ENCODE results near the gene VGLL4.
"Not testable (repeated sequence)": the region's sequence is repeated elsewhere in the genome, so short reads cannot be mapped to it uniquely, and the experiment has no call there.

The VGLL4 gene

DNA sequence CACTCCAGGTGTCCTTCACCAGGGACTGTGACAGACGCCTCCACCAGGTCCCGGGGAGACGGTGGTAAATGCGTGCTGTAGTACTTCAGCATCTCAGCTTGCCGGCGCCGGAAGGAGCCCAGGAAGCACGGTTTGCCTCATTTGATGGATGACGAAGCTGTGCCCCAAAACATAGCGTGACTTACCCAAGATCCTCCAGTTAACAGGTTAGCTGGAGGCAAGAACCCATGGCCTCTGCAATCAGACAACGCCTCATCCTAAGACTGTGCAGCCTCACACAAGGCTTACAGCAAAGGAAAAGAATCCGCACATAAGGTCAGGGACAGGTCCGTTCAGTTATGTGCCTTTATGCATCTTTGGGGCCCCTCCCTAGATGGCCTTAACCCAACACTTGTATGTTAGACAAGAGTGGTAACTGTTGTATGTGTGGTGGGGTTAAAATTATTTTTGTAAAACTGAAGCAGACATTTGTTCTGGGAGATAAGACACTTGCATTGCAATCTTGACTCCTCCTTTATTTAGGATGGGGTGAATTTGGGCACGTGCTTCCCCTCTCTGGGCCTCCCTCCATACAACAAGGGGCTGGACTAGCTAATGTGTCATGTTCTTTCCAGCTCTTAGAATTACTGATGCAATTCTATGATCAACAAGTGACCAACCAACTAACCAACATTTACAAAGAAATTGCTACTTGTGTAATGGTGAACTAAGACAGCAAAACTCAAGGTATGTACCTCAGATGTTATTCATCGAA, 39.4 kb downstream of the VGLL4 start:
- no peak for DNase-seq

DNA sequence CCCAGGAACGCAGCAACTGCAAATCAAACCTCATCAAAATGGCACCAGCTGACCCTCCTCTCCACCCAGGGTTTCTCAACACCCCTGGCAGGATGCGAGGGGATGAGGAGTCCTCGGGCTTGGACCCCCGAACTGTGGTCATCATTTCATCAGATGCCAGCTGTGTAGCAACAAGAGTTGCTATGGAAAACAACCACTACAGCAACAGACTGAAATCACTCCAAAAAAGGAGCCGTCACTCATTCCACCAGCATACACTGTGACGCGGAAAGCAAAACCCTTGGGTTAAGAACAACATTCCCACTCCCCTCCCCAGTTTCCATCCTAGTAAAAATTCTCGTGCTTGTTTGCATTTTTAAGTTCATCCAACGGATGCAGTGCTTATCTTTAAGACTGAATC, 40.1 kb downstream of the VGLL4 start:
- DNase-seq, result no peak

DNA sequence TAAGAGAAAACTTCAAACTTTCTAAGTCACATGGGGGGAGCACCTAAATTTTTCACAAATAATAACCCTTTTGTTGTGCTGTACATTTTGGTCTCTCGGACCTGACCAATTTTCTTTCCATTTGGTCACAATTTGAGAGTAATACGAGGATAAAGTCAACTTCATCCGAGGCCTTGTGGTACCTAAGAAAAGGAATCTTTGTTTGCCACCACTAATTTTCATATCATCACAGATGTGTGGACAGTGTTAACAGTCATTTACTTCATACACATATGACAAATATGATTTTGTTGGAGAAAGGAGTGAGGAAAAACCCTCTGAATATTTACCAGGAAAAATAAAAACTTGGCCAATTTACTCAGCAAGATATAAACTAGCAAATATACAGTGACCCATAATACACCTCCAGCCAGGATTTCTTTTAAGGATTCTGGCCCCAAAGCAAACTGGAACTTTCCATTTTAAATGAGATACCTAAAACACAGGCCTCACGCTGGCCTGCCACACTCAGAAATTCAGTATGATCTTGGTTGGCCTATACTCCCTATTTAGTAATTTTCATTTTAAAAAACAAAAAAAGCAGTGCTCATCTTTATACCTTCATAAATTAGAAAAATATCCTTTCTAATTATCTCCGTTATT, 40.7 kb downstream of the VGLL4 start:
- no peak for DNase-seq

DNA sequence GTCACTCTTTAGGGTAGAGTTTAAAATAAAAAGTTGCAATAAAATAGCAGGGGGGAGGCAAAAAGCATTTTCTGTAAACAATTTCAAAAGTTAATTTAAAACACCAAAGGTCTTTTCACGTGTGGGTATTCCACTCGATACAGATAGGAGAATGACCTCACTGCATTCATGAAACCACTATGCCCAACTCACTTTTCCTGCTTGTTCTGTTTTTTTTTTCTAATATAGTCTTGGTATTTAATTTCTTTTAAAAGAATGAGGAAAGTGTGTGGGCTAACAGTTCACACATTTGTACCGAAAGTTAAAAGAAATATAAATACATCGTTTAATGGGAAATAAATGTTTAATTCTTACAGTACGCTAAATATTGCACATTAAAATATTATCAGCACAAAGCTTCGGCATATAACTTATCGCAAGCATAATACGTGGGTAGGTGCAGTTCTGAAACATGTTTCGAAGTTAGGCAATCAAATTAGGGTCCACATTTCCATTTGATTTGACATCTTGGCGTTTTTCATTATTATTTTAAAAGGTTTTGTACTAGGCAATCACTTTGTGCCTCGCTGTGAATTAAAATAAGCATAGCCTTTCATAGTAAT, 41.4 kb downstream of the VGLL4 start:
- DNase-seq, result no peak

DNA sequence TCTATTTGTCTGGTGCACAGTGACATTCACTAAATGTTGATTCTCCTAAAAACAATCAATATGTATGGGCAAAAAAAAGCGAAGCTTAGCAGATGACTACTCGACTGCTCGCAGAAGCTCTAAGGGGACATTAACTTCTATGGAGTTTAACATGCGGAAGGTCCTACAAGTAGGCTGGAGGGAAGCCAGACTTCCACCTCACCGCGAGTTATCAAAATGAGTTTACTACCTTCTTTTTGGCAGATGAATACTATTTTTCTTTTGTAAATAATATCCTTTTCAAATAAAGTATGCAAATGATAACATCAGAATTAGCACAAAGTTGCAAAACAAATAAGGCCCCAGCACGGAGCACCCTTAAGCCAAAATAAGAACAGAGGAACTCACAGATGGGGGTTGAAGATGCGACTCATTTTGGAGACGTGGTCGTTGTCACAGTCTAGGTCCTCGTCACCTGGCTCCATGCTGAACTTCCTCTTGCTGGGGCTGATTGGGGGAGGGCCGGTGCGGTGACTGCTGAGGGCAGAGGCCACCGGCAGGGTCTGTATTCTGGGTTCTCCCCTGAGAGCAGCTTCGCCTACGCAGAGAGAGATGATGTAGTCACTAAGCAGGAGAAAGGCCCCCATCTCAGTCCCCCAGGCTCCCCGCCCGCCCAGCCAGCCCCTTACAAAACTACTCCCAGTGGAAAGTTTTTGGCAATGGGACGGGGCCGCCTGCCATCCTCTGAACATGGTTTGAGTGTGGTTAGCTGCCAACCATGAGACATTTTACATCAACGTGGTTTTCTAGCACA, 42.1 kb downstream of the VGLL4 start:
- no peak for DNase-seq

DNA sequence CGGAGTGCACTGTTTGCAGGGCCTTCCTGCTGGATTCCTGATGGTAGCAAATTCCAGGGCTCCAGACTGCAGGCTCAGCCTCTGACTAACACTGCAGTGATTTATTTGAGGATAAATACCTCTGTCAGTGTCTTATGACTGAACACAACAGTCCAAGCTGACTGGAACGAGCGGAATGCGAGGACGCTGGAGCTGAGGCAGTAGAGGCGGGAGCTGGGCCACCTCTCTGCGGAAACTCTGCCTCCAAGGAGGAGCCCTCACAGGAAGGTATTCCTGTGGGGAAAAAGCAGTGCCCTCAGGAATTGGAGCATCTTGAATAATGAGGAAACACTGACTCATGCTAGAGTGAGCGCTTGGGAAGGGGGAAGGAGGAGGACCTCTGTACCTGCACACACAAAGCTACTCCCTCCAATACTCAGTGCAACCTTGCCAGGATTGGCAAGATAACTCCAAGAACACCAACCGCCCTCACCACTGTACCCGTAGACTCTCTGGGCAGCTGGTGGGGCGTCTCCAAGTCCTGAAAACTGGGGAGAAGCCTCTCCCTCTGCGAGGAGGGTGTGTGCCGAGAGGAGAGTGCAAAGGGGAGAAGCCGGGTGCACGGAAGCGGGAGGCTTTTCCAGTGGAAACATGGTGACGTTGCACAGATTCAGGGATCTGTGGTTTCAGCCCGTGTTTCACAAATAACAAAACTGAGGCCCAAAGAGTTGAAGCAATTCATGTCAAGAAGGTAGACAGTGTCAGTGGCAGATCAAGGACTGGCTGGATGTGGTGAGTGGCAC, 43.0 kb downstream of the VGLL4 start:
- no peak for DNase-seq

DNA sequence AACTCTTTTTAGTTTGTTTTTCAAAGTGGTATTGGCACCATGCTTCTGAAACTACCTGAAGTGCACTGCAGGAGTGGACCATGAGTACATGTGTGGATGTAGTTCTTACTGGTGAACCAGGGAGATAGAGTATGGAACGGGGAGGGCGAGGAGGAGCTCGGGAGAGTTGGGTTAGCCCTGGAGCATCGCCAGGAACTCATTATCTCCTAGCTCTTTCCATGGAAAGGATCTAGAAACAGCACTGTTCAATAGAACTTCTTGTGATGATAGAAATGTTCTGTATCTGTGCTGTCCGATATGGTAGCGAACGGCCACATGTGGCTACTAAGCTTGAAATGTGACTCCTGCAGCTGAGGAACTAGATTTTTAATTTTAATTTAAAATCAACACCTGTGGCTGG, 47.3 kb downstream of the VGLL4 start:
- DNase-seq, result no peak

DNA sequence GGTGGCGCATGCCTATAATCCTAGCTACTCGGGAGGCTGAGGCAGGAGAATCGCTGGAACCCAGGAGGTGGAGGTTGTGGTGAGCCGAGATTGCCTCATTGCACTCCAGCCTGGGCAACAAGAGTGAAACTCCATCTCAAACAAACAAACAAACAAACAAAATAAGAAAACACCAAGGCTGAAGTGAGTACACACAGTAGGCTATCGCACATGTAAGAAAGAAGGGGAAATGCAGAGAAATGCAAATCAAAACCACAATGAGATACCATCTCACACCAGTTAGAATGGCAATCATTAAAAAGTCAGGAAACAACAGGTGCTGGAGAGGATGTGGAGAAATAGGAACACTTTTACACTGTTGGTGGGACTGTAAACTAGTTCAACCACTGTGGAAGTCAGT, 48.7 kb downstream of the VGLL4 start:
- not testable (repeated sequence) for DNase-seq

DNA sequence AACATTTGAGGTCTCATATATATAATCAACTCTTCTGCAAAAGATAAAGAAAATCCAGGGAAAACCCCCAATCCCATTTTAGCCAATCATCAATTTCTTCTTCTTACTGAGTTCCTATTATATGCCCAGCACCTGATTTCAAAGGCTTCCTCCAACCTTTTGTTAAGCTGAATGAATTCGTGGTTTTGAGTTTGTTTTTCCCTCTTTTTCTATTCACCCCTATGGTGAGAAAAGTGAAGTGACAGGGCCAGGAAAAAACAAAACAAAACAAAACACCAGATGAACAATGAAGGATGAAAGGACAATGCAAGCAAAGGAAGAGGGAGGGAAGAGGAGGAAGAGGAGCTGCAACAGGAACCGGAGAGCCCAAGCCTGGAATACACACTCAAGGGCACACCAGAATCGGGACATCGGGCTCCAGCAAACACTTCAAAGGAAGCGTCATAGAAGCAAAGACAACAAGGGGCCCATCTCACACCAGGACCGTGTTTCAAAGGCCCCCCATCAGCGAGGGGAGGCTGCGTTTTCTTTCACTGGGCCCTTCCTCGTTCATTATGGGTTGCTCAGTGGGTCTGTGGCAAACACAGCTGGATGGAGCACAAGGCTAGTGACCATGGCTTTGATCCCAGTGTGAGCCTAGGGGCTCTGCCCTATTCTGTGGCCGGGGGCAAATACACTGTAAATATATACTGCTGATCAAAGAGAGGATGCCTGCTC, 50.2 kb downstream of the VGLL4 start:
- DNase-seq, result no peak

DNA sequence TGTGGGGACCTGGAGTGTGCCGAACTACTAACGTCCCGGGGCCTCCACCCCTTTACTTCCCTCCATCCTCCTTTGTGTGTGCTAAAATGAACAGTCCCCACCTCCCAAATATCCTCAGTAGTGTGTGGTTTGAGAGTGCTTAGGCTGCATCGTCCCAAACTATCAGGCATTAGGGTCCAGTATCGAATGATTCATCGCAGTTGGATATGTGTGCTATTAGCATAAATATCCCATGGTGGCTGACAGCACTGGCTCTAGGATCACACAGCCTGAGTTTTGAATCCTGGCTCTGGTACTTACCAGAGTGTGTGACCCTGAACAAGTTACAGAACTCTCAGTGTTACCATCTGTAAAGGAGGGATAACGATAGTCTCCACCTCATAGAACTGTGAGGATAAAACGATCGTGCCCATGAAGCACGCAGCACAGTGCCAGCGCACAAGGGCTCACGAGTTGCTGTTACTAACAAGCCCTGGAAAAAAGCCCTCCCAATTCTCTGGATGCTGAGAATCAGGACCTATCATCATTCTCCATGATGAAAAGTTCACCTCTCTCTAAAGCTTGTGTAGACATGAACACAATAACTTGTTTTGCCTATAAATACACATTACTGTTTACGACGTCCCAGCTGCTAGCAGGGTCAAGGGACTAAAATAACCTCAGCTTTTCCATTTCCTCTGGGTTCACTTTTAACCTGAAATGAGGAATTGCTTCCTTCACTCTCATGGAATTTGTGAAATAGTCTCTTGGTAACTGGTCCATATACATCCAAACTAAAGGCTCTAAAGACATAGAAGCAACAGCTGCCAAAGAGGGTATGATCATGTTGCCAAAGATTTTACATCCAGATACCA, 51.0 kb downstream of the VGLL4 start:
- no peak for DNase-seq

DNA sequence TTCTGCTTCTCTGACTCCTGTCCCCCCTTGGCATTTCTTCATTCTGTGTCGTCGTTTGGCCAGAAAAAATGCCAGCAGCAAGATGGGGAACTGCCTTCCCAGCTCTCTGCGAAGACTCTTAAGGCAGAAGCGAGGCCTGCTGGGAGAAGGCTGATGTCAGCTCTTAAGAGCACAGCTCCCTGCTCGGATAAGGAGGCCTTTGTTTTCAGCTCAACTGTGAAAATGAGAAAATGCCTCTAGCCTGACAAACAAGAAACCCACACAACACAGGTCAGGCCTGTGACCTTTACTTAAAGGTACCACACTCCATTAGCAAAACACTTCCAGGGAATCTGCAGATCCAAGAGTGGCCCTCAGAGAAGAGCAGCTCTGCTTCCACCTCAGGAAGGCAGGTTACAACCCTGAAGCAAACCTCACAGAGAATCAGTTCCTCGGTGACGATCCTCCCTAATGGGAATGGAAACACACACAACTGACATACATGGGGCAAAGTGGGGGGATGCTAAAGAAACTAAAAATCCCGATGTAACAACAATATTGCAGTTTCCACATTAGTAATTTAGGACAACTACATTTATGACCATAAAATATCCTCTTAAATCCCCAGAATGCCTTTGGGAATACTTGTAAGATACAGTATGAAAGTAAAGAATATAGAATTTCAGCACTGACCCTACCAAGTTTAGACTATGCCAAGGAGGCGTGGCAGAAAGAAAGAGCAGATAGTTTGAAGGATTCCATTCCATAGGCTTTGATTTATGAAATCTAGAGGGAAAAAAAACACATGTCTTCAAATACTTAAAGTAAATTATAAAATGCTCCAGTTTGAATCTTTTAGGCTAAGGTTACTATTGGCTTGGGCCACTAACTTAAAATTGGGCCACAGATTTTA, 52.1 kb downstream of the VGLL4 start:
- no peak for DNase-seq

DNA sequence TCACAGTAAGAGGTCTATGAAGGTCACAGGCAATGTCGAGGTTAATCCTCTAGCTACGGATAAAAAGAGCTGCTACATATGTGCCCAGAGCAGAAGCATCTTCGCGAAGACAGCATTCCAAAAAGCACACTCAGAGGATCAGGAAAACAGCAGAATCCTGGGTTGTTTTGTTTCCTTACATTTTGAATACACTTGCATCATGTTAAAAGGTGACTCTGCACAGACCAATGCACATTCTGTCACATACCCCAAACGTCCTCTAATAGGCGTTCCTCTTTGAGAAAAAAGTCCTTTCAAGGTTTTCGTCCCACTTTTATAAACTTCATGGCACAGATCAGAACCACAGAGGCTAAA, 52.7 kb downstream of the VGLL4 start:
- DNase-seq, result no peak

DNA sequence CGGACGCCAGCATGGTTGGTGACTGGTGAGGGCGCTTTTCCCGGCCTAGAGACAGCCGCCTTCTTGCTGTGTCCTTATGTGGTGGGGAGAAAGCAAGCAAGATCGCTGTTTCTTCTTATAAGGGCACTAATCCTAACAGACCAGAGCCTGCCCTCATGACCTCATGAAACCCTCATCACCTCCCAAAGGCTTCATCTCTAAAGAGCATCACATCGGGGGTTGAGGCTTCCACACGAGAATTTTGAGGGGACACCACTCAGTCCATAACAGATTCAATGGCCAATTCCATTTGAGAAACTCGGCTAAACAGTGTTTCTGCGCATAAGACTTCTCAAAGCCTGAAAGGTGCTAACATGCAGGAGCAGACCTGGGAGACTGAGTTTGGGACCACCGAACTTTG, 54.0 kb downstream of the VGLL4 start:
- DNase-seq, result no peak

DNA sequence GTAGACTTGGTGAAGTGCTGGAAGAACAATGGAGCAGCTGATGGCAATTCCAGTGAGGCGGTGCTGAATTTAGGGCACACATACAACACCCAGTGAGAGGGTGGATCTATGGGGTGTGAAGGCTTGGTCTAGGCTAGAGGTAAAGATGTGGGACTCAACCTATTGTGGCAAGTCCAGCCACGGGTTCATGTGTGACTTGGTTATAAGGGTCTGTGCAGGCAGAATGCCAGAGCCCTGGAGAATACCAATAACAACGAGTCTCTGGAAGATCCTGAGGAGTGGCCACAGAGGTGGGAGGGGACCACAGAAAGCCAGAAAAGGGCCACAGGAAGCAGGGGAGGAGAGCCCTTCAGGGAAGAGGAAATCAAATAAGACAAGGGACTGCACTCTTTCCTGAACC, 55.0 kb downstream of the VGLL4 start:
- DNase-seq, result no peak

DNA sequence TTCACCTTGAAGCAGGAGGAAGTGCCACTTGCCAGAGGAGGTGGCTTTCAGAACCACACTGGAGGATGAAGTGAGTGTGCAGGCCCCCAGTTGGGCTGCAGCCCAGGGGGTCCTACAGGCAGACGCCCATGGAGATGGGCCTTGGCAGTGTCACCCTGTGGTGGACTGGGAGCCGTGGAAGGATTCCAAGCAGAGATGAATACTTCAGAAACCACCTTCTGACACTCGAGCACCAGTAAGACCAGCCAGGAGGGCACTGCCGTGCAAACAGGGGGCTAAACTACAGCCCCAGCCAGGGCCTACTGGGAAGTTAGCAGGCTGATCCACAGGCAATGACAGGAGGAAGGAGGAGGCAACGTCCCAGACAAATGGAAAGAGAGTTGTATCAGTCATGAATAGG, 55.4 kb downstream of the VGLL4 start:
- no peak for DNase-seq

DNA sequence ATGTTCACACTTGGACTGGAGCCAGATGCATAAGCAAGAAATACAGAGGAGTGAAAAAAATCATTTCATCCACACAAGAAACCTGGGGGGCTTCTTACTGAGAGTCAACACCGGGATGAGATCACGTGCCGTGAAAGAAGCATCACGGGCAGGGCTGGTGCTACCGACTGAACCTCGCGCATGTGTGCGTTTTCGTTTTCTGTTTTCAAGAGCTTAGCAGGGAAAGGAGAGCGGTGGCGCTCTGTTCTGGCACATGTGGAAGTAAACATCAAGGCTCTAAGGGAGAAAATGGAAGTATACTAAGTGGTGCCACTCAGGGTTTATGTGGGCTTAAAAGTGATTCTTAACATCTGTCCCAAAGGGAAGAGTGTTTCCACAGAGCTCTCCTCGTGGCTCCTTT, 55.9 kb downstream of the VGLL4 start:
- no peak for DNase-seq

DNA sequence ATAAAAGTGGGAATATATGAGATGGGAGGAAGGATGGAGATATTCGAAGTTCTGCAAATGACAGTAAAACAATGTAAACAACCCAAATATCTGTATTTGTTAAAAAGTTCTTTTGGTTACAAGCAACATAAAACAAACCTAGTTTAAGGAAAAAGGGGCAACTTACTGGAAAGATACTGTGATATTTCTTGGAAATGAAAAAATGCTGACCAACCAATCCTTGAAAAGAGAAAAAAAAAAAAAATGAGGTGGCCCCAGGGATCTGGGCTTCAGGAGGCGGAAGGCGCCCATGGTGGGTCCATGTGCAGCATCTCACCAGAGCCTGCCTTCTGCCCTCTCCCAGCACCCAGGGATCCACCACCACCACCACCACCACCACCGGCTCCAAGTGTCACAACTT, 59.1 kb downstream of the VGLL4 start:
- no peak for DNase-seq

DNA sequence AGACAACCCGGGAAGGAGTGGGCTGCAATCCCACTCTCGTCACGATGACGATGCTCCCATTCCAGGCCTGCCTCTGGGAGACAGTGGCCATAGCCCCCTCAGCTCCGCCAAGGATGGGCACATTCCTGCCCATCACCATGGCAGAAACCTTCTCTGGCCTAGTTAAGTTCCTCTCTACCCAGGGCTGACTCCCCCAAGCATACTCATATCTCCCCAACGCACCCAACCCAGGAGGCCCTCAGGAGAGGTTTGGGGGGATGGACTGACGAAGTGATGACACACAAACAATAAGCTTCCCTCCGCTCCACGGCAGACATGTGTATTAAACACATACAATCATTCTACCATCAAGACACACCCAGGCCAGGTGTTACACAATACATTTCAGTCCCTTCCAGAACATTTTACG, 60.1 kb downstream of the VGLL4 start:
- DNase-seq, result no peak

DNA sequence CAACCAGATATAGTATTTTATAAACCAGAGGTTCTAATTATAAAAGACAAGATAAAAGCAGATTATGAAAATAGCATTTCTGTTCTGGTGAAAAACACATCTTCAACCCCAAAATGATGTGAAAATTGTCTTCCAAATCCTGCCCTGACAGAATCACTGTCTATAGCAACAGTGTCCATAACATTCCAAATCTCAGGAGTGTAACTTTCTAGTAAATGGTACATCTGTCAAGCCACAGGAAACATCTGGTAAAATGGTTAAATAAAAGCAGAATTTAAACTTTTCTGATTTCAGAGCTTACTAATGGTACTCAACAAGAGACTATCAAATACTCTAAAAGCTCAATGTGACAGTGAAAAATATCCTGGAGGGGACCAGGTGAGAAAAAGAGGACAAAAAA, 60.5 kb downstream of the VGLL4 start:
- DNase-seq, result no peak

Data from NCI-H2171 treated with DMSO at 0.1 percent for 48 hours (cell line).